DMS79 treated with DMSO at 0.1 percent for 48 hours (cell line): ENCODE measurements around the gene MAPK9.

Experiments
- DNase-seq: peaks from one replicate; lab custom pipeline; 2025; lab: John Stamatoyannopoulos, UW

MAPK9 gene

DNA sequence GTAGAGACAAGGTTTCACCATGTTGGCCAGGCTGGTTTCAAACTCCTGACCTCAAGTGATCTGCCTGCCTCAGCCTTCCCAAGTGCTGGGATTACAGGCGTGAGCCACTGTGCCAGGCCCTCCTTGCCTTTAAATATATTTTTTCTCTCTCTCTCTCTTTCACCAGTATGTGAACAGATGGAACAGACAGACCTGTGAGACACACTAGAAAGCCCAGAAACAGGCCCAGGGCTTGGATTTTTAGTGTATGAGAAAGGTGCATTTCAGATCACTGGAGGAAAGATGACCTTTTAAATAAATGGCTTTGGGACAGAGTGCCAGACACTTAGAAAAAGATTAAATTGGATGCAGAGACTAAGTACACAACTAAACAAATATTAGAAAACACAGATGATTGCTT is 86.0 kb downstream of the MAPK9 start:
- DNase-seq = no peak

DNA sequence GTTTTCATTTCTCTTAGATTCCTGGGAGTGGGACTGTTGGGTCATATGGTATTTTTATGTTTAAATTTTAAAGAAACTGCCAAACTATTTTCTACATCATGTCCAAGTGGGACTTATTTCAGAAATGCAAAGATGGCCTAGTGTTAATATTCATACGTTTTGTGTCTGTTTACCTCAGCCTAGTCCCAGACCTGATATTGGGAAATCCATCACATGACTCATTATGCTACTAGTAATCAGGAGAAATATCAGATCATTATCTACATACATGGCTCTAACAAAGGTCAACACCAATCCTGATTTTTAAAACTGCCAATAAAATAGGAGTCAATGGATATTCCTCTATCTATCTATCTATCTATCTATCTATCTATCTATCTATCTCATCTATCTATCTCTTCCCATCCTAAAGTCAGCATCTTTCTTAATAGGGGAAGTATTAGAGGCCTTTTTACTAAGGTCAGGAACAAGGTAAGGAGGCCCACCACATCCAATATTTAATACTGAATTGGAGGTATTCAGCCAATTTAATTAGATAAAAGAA is 87.5 kb downstream of the MAPK9 start:
- DNase-seq = no peak

DNA sequence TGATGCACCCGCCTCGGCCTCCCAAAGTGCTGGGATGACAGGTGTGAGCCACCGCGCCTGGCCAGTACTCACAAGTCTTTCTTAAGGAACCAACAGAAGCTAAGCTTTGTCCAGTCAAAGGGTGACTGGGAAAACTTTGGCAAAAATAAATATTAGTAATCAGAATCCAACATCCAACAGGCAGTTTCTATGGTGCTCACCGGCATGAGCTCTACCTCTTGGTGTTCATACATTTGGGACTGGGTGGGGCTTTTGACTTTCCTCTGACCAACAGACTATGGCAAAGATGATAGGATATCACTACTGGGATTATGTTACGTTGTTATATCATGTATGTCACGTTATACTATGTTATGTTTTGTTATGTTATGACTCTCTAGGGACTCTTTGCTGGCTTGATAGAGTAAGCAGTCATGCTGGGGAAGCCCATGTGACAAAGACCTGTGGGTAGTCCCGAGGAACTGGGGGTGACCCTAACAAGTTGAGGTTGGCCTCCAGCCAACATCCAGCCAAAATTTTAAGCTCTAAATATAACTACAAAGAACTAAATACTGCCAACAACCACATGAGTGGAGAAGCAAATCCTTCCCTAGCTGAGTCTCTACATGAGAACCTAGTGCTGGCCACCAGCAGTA is 88.8 kb downstream of the MAPK9 start:
- DNase-seq = no peak

DNA sequence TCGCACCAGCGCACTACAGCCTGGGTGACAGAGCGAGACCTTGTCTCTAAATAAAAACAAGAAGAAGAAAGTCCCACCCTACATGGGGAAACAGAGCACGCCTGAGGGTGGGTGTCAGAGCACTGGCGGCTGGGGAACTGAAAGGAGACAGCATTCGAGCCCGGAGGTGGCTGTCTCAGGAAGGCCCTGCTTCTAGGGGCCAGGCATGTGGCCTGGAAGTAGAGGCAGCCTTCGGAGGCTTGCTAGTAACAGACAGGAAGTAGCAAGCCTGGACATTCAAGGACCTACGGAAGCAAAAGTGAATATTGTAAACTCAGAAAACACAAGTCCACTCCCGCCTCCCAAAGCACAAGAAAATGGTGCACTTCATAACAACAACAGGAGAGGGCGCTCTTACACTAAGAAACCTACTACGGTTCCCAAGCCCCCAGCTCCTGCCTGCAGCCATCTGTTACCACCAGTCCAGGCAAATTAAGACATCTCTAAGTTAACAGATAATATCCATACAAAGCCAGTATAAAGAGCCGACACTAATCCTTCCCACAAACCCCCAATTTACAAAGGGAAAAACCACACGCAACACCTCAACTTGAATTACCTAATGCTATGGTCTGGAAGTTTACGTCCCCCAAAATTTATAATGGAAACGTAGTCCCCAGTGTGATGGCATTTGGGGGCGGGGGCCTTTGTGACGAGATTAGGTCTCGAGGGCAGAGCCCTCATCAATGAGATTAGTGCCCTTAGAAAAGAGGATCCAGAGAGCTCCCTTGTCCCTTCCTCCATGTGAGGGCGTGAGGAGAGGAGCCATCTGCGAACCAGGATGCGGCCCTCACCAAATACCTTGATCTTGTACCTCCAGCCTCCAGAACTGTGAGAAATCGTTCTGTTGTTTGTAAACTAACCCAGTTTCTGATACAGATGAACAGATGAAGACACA is 90.6 kb downstream of the MAPK9 start:
- DNase-seq = no peak

DNA sequence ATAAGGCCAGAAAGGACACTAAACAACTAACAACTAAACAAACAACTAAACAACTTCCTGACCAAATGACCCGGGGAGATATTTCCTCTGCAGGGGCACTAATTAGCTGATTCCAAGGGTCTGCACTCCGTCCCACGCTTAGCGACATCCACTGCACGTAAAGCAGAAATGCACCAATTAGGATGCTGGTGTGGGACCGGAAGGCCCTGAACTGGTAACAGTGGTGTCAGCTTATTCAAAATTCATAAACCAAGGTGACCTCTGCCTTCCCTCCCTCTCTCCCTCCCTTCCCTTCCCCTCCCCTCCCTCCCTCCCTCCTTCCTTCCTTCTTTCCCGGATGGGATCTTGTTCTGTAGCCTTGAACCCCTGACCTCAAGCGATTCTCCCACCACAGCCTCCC is 92.5 kb downstream of the MAPK9 start:
- no peak for DNase-seq

DNA sequence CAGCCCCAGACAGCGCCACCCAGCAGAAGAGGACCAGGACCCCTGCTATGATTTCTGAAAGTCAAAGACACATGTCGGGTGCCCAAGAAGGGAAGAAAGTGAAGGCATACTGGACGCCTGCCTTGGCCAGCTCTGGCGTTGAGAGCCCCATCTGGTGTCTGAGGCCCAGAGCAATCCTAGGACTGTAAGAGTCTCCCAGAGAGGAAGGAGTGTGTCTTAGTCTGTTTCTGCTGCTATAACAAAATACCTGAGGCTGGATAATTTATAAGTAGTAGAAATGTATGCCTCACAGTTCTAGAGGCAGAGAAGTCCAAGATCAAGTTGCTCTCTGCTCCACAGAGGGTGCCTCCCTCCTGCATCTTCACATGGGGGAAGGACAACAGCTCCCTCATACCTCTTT is 93.7 kb downstream of the MAPK9 start:
- DNase-seq = no peak

DNA sequence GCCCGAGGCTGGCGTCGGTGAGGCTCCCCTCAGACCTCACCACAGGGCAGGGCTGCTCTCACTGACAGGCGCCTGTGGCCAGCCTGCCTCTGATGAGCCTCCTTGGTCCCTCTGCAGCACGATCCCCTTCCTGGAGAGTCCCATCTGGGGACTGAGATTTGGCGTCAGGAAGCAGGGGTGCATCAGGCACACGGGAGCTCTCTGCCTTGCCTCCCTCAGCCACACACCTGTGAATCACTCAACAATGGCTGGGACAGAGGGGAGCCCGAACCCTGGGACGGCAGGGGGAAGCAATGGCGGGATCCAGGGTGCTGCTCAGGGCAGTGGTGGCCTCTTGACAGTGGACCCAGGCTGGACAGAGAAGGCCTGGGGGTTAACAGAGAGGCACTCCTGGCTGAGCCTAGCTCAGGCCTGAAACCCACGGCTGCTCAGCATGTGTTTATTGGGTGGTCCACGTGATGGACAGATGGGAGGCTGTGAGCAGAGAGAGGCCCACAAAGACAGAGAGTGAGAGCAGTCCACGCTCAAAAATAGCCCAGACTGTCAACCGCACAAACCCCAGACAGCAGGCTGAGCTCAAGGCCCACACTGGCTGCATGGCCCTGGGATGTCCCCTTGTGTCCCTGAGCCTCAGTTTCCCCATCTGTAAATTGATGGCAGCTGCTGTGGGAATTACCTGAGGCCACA is 94.7 kb downstream of the MAPK9 start:
- no peak for DNase-seq

DNA sequence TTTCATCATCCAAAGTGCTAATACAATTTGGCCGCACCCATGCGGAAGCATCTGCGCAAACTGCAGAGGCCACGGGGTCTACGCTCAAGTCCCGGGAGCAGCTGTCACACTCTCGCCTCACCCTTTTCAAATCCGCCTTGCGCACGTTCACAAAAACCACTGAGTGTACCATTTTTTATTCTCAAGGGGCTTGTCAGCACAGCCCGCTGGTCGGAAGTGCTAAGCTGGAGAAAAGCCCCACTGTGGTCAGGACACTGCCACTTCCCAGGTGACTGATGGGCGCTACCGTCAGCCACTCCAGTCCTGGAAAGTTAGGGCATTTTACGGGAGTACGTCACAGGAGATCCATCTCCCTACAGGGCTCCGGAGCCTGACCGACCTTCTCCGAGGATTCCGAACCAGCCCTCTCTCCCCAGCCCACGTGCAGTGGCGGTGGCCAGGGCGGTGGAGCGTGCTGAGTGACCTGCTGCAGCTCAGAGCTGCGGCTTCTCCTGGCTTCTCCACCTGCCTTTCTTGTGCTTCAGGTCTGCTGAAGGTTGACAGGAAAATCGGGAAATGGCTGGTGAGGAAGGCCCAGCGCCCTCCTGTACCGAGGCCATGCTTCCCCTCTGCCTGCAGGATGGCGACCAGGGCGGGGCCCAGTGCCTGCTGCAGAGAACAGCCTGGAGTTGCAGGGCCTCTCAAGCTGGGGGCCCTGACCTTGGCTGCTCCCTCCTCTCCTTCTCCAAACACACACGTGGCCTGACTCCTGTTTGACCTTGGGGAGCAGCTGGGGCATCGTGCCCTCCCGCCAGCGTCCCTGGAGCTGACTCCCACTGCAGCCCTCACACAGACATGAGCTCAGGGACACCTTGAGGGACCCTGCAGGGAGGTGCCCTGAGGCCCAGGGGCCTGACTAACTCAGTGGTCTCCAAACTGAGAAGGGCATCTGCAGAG is 97.2 kb downstream of the MAPK9 start:
- no peak for DNase-seq

DNA sequence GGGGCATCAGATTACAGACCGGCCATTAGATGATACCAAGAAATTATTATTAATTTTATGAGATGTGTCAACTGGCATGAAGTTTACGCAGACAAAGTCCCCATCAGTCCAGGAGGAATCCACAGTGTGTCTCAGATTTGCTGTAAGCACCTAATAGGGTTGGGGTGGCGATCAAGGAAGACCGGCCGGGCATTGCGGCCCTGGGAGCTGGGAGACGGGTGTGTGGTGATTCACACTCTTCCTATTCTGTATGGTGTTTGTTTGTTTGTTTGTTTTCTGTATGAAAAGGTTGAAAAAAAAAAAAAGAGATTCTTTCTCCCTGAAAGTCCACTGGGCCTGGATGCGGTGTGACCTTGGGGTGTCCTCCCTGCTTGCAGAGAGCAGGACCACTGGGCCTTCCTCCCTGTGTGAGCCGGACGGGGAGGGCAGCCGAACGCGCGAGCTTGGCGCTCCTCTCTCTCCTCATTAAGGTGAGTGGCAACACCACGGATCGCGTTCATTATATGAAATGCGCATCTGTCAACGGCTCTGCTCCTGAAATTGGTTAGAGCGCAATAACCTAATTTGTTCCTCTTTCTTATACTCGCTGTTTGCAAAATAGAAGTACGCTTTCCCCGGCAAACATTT is 98.0 kb downstream of the MAPK9 start:
- no peak for DNase-seq

DNA sequence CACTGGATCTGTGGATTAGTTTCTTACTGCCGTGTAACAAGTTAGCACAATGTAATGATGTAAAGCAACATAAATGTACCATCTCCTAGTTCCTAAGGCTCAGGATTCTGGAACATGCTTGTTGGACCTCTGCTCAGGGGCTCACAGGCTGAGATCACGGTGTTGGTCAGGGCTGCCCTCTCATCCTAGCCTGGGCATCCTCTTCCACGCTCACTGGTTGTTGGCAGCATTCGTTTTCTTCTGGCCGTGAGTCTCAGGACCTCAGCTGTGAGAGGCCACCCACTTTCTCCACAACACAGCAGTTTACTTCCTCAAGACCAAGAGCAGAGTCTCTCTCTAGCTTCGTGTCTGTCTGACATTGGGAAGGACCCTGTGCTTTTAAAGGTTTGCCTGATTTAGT is 100.2 kb downstream of the MAPK9 start:
- DNase-seq = no peak

DNA sequence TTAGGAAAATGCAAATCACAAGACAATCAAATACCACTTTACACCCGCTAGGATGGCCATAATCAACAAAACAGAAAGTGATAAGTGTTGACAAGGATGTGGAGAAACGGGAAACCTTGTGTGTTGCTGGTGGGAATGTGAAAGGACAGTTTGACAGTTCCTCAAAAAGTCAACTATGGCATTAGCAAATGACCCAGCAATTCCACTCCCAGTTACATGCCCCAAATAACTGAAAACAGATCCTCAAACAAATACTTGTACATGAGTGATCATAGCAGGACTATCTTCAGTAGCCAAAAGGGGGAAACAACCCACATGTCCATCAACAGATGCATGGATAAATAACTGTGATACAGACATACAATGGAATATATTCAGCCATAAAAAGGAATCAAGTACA is 104.1 kb downstream of the MAPK9 start:
- no peak for DNase-seq
